COR-L47 (cell line): ENCODE measurements around the gene PTK7.
A peak's percentile ranks its signal among the peaks of the same experiment; 100 is the strongest.
"Not testable (repeated sequence)": the region's sequence is repeated elsewhere in the genome, so short reads cannot be mapped to it uniquely, and the experiment has no call there.

Experiments
- DNase-seq: peaks from one replicate; lab custom pipeline; 2025; lab: John Stamatoyannopoulos, UW

PTK7 gene

GRCh38 chr6:43054206-43054943, 21.7 kb upstream of the PTK7 start:
- no peak for DNase-seq

GRCh38 chr6:43055966-43056365, 20.1 kb upstream of the PTK7 start:
- no peak for DNase-seq

- DNase-seq = no peak
Measured at GRCh38 chr6:43058531-43058930, 17.6 kb upstream of the PTK7 start.

DNA sequence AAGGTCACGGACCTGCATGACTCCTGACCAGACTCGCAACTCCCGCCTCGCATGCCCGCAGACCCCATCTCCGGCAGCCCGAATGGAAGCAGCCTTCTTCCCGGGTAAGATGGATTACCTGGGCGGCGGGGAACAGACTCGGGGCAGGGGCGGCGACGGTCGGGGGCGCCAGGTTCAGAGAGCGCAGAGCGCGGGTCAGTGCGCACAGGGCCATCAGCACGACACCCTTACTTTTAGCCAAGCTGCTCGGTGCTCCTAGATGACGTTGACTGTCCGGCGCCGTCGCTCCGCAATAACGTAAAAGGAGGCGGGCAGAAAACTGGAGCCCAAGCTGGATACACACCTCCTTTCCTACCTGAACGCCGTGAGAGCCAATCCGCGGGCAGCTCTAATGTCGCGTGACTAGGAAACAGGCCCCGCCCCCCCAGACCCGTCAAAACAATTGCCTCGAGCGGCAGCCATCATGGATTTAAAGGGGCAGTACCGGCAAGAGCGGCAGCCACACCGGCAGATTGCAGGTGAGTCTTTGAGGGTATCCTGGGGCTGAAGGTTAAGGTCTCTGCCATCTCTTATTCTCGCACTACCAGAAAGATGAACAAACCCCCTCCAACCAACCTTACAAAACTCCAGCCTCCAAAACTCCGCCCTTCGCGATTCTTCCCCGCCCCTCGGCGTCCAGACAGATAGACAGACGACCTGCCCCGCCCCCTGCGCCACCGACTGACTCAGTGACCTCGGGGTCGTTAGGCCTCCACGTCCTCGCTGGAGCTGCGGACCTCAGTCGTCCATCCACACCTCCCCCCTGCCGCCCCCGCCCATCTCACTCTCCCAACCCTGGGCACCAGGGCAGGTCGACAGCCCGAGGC, 16.7 kb upstream of the PTK7 start, which contains the start of the genes KLC4 and MRPL2:
TSS of gene KLC4 (plus strand) at position 464 of the 866 bp plus-strand sequence. CDS start 1,705 bp downstream, outside the sequence.
TSS of gene MRPL2 (minus strand) at position 267 of the 866 bp plus-strand sequence. CDS start at position 214, 53 bp downstream.
- DNase-seq = peak; percentile 98

DNA sequence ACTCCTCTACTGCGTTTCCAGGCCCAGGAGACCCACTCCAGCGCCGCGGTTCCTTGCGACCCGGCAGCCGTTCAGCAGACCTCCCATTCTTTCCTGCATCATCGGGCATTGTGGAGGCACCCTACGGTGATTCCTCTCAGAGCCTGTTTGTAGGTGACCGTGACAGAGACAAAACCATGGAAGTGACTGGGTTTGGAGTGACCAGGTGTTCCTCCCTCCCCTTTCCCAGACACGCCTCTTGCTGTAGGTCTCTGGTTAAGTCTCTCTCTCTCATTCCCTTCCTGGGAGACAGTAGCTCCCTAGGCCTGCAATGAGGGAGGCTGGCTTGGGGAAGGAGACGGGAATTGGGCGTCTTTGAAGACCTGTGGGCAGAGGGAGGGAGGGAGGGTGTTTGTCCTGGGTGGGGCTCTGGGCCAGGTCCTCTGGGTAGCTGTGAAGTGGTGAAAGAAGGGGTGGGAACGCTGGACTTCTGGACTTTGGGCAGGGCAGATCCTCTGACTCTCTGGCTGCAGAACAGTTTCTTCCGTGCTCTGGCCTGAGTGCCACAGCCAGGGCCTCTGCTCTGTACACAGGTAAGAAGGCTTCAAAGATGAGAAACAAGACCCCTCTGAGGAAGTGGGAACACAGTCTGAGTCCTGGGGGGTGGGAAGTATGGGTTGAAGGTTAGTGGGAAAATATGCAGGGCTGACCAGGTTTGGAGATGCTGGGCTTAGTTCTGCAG, 15.9 kb upstream of the PTK7 start:
- DNase-seq = peak; percentile 21

GRCh38 chr6:43060755-43061633, 15.1 kb upstream of the PTK7 start:
- no peak for DNase-seq

- no peak for DNase-seq
Measured at GRCh38 chr6:43061861-43062260, 14.3 kb upstream of the PTK7 start.

- DNase-seq = no peak
Measured at GRCh38 chr6:43062818-43063217, 13.3 kb upstream of the PTK7 start.

DNA sequence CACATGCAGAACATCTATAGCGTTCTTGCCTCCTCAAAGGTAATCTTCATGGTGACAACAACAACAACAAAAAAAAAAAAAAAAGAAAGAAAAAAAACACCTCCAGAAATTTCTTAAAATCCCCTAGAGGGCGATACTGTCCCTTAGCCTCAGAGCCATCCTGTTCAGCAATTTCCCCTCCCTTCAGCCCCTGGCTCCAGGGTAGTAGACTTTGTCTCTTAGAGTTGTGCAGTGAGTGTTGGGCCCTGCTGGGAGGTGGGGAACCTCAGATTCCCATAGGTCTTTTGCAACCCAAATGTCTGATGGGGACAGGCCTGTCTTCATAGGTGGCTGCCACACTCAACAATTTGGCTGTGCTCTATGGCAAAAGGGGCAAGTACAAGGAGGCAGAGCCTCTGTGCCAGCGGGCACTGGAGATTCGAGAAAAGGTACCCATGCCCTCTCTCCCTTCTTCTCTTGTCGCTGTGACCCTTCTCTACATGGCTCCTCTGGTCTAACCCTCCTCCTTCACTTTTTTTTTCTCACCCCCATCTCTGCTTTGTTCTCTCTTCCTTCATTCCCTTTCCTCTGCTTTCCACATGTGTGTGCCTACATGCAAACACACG, 6.0 kb upstream of the PTK7 start:
- peak; percentile 46 for DNase-seq

DNA sequence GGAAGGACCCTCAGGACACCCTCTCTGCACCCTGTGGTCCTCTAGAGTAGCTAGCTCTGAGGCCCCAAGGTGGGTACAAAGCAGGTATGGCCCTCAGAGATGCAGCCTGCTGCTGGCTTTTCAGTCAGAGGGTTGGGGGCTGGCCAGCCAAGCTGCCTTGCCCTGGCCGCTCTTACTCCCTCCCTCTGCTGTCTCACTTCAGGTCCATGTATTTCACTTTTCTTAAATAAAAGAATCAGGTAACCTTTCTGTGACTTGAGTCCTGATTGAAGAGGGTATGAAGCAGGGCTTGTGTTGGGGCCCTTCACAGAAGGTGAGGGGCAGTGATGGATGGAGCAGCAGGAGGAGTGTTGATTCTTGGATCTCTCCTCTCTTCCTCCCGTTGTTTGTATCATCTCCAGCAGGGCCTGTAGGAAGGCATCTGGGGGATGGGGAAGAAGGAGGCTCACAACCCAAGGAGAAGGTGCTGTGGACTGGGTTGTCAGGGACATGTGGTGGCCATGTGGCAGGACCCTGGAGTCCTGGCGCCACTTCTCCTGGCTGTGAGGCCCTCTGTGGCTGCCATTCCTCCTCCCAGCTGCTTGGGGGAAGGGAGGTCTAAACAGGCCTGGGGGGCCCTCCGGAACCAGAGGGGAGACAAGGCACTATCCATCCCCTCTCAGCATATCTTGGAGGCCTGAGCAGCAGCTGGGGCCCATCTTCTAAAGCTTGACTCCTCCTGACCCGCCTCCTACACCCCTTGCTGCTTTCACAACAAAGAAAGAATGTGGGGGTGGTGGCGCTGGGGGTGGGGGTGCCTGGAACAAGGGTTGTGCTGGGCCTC, 1.1 kb upstream of the PTK7 start:
- DNase-seq = no peak

DNA sequence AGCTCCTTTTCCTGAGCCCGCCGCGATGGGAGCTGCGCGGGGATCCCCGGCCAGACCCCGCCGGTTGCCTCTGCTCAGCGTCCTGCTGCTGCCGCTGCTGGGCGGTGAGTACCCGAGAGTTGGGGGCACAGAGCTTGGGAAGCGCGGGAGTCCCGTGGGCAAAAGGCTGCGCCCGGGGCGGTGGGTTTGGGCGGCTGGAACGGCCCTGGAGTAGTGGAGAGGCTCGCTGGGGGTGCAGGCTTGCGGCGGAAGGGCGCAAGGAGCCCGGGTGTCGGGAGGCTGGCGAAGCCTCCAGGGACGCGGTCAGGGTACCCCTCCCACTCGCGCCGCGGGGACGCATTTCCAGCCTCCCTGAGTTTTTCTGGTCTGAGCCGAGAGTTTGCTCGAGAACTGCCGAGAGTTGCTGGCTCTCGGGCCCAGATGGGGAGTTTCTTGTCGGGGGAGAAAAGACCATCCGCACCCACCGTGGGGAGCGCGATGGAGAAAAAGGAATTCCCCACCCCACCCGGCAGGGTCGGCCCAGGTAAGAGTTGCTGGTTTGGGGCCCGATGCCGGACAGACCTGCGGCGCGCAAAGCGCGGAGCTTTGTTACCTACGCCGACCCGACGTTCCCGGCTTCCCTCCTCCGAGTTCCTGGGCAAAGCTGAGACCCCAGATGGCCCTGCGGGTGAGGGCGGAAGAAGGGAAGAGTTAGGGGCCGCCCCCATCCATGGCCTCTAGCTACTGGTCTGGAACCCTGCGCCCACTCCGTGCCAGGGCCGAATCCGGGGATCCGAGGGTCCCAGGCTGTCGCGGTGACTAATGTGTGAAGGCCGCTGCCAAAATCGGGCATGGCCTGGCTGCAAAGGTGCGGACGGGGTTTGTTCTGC, 584 bp downstream of the PTK7 start:
- DNase-seq = peak; percentile 28

DNA sequence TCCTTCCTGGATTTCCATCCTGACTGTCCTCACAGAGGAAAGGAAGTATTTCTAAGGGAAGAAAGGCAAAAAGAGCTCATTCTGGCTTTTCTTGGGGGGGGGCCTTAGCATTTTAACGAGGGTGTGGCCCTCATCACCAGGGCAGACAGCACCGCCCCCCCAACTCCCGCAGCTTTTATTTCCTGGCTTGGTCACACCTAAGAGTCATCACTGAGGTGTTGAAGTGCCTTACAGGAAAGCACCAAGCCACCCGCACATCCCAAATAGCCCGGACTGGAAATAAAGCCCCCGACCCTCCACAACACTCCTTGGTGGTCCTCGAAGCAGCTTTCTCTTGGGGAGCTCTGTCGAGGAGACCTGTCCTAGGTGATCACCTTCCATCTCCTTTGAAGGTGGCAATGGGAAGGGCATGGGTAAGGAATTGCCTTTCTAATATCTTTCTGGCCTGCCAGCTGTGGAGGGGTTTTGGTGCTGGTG, 1.3 kb downstream of the PTK7 start:
- no peak for DNase-seq

DNA sequence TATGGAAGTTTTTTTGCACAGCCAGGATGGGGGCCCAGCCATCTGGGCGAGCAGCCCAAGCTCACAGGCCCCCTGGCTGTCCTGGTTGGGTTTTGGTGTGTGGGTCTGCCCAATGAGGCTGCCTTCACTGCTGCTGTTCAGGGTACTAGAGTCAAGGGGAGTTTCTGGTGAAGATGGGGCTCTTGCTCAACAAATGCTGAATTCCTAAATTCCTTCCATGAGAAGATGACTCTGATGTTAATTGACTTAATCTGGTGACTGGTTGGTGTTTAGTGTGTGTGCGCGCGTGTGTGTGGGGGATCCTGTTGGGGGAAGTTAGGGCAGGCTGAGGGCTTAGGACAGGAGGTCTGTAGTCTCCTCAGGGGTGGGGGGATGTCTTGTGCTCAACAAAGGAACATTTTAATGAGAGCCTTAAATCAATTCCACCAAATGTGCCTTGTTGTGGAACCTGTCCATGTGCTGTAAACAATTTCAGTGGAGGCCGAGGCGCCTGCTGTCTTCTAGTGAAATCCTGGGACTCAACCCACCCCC, 1.9 kb downstream of the PTK7 start:
- no peak for DNase-seq

DNA sequence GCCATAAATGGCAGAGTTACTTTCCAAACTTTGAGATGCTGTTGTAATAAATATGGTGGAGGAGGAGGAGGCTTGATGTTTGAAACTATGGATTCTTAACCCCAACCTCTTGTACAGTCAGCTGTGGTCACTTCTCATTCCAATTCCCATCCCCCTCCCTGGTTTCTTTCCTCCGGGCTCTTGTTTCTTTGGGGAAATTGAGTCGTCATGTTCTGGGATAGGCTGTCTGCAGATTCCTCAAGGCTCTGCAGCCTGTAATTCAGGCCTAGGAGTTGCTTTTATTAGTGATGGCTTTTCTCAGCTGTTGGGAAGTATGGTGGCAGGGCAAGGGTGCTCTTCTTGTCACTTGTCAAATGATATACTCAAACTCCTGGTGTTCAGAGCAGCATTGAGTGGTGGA, 2.6 kb downstream of the PTK7 start:
- no peak for DNase-seq

DNA sequence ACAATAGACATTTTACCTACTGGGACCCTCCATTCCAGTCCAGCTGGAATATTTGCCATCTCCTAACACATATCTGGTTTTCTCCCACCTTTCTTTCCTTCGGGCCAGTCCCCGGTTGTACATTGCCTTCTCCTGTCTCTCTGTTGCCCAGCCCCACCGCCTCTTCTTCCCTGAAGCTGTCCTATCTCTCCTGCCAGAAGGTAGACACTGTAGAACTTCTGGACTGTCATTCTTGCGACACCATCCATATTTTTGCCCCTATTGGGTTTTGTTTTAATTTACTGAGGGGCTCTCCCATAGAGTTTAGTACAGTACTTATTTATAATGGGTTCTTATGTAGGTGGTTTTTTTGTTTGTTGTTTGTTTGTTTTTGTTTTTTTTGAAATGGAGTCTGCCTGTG, 4.9 kb downstream of the PTK7 start:
- no peak for DNase-seq

- not testable (repeated sequence) for DNase-seq
Measured at GRCh38 chr6:43081922-43082321, 5.8 kb downstream of the PTK7 start.

DNA sequence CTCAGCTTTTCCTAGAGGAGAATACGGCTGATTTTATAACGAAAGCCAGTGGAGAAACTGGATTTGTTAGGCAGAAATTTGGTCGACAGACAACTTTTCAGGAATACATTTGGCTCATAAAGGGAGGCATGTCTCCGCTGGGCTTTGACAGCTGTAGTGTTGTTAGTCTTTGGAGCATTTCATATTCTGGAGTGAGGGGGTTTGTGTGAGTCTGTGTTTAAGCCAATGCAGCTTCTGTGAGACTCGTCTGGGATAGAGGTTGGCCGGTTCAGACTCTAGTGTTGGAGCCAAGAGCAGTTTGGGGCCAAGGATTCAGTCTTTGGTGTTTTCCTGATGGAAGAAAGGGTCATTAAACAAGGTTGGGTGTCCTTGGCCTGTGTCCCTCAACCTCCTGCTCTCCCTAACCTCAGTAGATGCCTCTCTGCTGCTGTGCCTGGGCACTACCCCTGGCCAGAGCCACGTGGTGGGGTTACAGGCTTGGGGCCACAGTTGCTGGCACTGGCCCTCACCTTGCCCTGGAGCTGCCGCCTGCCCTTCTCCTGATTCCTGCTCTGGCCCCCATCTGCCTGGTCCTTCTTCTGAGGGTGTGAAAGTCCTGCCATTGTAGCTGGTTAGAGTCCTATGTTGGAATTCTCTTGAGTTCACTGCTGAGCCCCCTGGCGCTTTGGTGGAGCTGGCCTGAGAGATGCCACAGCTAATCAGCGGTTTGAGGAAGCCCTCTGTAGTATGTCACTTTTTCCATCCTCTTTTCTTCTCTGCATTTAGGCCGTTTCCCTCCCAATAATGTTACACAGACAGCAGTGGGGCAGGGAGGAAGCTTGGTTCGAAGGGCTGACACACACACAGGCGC, 6.9 kb downstream of the PTK7 start:
- DNase-seq = no peak
